Loucy (cell line): ENCODE data around the gene OR5I1.

Experiments
- H2AFZ ChIP-seq: fragments of 200-600 bp; sonication (generic); 2 replicates; pipeline ENCODE4 v1.6.0; 2016; ENCODE audit warnings: antibody characterized with exemption, mild to moderate bottlenecking, low read length, moderate library complexity
- H3F3A ChIP-seq: fragments of 200-600 bp; 2 replicates; pipeline ENCODE4 v1.6.0; 2016; ENCODE audit warnings: antibody characterized with exemption, low read depth, mild to moderate bottlenecking
- H3K27me3 ChIP-seq: fragments of 200-600 bp; sonication (generic); 2 replicates; pipeline ENCODE4 v1.6.1; 2014; ENCODE audit warnings: low read length, mild to moderate bottlenecking; ENCODE audit not compliant: insufficient read depth, poor library complexity, severe bottlenecking
- H3K36me3 ChIP-seq: fragments of 200-600 bp; sonication (generic); 2 replicates; pipeline ENCODE4 v1.6.1; 2016; ENCODE audit warnings: low read length; ENCODE audit not compliant: insufficient read depth
- H3K4me1 ChIP-seq: fragments of 200-600 bp; sonication (generic); 2 replicates; pipeline ENCODE4 v1.5.1; 2014; ENCODE audit warnings: low read length, mild to moderate bottlenecking; ENCODE audit not compliant: insufficient read depth, poor library complexity, severe bottlenecking
- H3K4me2 ChIP-seq: fragments of 200-600 bp; sonication (generic); 2 replicates; pipeline ENCODE4 v1.6.0; 2014; ENCODE audit warnings: antibody characterized with exemption, low read length, low read depth, mild to moderate bottlenecking; ENCODE audit not compliant: poor library complexity, severe bottlenecking
- H3K4me3 ChIP-seq: fragments of 200-600 bp; sonication (generic); 2 replicates; pipeline ENCODE4 v1.5.1; 2014; ENCODE audit warnings: low read length, mild to moderate bottlenecking, mixed read lengths; ENCODE audit not compliant: poor library complexity, severe bottlenecking
- H3K79me2 ChIP-seq: fragments of 200-600 bp; sonication (generic); 2 replicates; pipeline ENCODE4 v1.6.1; 2014; ENCODE audit warnings: low read length; ENCODE audit not compliant: insufficient read depth
- H3K9ac ChIP-seq: fragments of 200-600 bp; sonication (generic); 2 replicates; pipeline ENCODE4 v1.6.0; 2014; ENCODE audit warnings: mild to moderate bottlenecking, low read depth, low read length, moderate library complexity; ENCODE audit not compliant: poor library complexity, severe bottlenecking
- H3K9me2 ChIP-seq: fragments of 200-600 bp; sonication (generic); replicated peaks from 2 replicates; pipeline ENCODE4 v1.6.1; 2016; ENCODE audit warnings: low read depth, low read length, mixed read lengths
- H3K9me3 ChIP-seq: fragments of 200-600 bp; sonication (generic); 2 replicates; pipeline ENCODE4 v1.6.1; 2014; ENCODE audit warnings: mild to moderate bottlenecking, antibody characterized with exemption, low read length, low read depth; ENCODE audit not compliant: insufficient read depth
- H4K20me1 ChIP-seq: fragments of 200-600 bp; sonication (generic); 2 replicates; pipeline ENCODE4 v1.6.0; 2014; ENCODE audit warnings: antibody characterized with exemption, low read length, mild to moderate bottlenecking; ENCODE audit not compliant: insufficient read depth, poor library complexity, severe bottlenecking
- EZH2phosphoT487 ChIP-seq: fragments of 200-600 bp; IDR thresholded peaks from 2 replicates; pipeline ENCODE4 v1.6.1; 2018; ENCODE audit warnings: antibody characterized with exemption, mild to moderate bottlenecking, moderate library complexity, borderline replicate concordance
- TF ChIP-seq, protein P1 (sequence below): fragments of 200-600 bp; sonication (generic); conservative IDR thresholded peaks from 2 replicates; pipeline ENCODE4 v1.5.1; 2014; ENCODE audit warnings: mild to moderate bottlenecking, antibody characterized with exemption, low read length

The OR5I1 gene

DNA sequence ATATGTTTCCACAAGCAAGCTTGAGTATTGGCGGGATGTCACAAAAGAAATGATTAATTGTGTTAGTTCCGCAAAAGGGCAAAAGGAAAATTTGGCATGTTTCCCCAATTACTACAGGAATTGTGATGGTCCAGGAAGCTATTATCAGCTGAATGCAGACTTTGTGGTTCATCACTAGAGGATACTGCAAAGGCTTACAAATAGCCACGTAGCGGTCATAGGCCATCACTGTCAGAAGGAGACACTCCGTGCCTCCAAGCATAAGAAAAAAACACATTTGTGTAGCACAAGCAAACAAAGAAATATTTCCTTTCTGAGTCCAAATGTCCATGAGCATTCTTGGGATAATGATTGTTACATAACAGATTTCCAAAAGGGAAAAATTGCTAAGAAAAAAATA lies 31.7 kb upstream of the OR5I1 start:
- H4K20me1 ChIP-seq, result no peaks in the 10 kb centered on the region
- no peaks in the 10 kb centered on the region for H3K9me2 ChIP-seq
- no peaks in the 10 kb centered on the region for H3K79me2 ChIP-seq
- no peaks in the 10 kb centered on the region for H3F3A ChIP-seq
- H2AFZ ChIP-seq, result no peak overlapping the region
- H3K27me3 ChIP-seq, result no peaks in the 10 kb centered on the region
- H3K4me2 ChIP-seq, result no peak overlapping the region
- H3K9me3 ChIP-seq, result no peaks in the 10 kb centered on the region
- no peak overlapping the region for H3K4me3 ChIP-seq
- TF ChIP-seq, protein P1, sequence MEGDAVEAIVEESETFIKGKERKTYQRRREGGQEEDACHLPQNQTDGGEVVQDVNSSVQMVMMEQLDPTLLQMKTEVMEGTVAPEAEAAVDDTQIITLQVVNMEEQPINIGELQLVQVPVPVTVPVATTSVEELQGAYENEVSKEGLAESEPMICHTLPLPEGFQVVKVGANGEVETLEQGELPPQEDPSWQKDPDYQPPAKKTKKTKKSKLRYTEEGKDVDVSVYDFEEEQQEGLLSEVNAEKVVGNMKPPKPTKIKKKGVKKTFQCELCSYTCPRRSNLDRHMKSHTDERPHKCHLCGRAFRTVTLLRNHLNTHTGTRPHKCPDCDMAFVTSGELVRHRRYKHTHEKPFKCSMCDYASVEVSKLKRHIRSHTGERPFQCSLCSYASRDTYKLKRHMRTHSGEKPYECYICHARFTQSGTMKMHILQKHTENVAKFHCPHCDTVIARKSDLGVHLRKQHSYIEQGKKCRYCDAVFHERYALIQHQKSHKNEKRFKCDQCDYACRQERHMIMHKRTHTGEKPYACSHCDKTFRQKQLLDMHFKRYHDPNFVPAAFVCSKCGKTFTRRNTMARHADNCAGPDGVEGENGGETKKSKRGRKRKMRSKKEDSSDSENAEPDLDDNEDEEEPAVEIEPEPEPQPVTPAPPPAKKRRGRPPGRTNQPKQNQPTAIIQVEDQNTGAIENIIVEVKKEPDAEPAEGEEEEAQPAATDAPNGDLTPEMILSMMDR, result no peak
- TF ChIP-seq EZH2phosphoT487, result no peak
- H3K9ac ChIP-seq, result no peak overlapping the region
- no peaks in the 10 kb centered on the region for H3K4me1 ChIP-seq
- H3K36me3 ChIP-seq, result no peaks in the 10 kb centered on the region

DNA sequence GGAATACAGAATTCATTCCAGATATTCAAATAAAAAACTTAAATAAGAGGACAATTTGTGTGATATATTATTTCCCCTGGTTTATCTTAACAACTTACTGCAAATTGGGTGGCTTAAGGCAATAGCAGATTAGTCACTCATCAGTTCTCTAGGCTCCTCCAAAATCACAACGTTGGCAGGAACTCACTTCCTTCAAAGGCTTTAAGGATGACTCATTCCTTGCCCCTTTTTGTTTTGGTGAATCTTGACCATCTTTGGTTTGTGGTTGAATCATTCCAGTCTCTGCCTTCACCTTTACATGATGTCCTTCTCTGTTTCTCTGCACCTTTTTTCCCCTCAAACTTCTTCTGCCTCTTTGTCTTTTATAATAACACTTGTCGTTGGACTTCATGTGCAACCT lies 30.2 kb upstream of the OR5I1 start:
- no peaks in the 10 kb centered on the region for H3K9me3 ChIP-seq
- H3K4me2 ChIP-seq, result no peak overlapping the region
- H2AFZ ChIP-seq, result no peak overlapping the region
- no peaks in the 10 kb centered on the region for H3K79me2 ChIP-seq
- H3K9ac ChIP-seq, result no peak overlapping the region
- H3K9me2 ChIP-seq, result no peaks in the 10 kb centered on the region
- no peaks in the 10 kb centered on the region for H3K4me1 ChIP-seq
- H3K27me3 ChIP-seq, result no peaks in the 10 kb centered on the region
- TF ChIP-seq, protein P1, result no peak
- TF ChIP-seq EZH2phosphoT487, result no peak
- no peaks in the 10 kb centered on the region for H3F3A ChIP-seq
- H3K36me3 ChIP-seq, result no peaks in the 10 kb centered on the region
- no peak overlapping the region for H3K4me3 ChIP-seq
- no peaks in the 10 kb centered on the region for H4K20me1 ChIP-seq

DNA sequence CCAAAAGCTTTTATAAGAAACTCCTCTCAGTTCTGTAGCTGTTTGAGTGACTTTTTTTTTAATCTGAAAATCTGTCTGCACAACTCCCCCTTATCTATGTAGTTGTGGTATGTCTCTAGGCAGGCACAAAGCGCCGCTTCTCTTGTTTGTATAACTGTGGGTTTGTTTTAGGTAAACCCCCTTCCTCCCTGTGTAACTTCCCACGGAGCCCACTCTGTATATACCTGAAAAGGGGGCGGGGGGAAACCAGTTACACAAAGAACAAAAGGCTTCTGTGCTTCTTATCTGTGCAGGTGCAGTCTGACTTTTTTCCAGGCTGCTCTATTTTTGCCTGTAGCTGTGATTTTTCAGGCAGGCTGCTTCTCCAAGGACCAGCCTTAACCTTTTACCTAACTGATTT lies 20.3 kb upstream of the OR5I1 start:
- H3K27me3 ChIP-seq, result no peaks in the 10 kb centered on the region

More for the DNA sequence above, 20.3 kb upstream of the OR5I1 start:
- Histone ChIP-seq H2AFZ (no peak overlapping the region), H3K4me3 (no peak overlapping the region), H3K9me2 (no peaks in the 10 kb centered on the region), H3F3A (no peaks in the 10 kb centered on the region), H3K9me3 (no peaks in the 10 kb centered on the region), H3K4me2 (no peak overlapping the region), H3K36me3 (no peaks in the 10 kb centered on the region), H4K20me1 (no peaks in the 10 kb centered on the region), H3K9ac (no peak overlapping the region), H3K4me1 (no peaks in the 10 kb centered on the region), H3K79me2 (no peaks in the 10 kb centered on the region)
- TF ChIP-seq EZH2phosphoT487, result no peak
- TF ChIP-seq, protein P1, result no peak
